IMR-90 (cell line): ENCODE data around the gene TRAF4.

Source experiments
- BHLHE40 ChIP-seq: fragments of 150-350 bp; IDR thresholded peaks from 2 replicates; pipeline ENCODE4 v1.6.1; 2016; ENCODE audit warnings: mild to moderate bottlenecking, low read depth, low read length
- CEBPB ChIP-seq: IDR thresholded peaks from 2 replicates; pipeline ENCODE4 v1.6.1; 2012; ENCODE audit warnings: low read depth, low read length, improper control_type of control experiment
- CTCF ChIP-seq: conservative IDR thresholded peaks from 2 replicates; pipeline ENCODE4 v1.5.1; 2012; ENCODE audit warnings: mild to moderate bottlenecking, low read depth, low read length, improper control_type of control experiment
- FOS ChIP-seq: fragments of 150-350 bp; IDR thresholded peaks from 2 replicates; pipeline ENCODE4 v1.6.1; 2016; ENCODE audit warnings: low read depth, low read length
- MAFK ChIP-seq: IDR thresholded peaks from 2 replicates; pipeline ENCODE4 v1.6.1; 2012; ENCODE audit warnings: low read depth, low read length, improper control_type of control experiment
- POLR2A ChIP-seq: IDR thresholded peaks from 2 replicates; pipeline ENCODE4 v1.6.1; 2012; ENCODE audit warnings: mild to moderate bottlenecking, low read depth, low read length
- RAD21 ChIP-seq: IDR thresholded peaks from 2 replicates; pipeline ENCODE4 v1.6.1; 2012; ENCODE audit warnings: low read length, improper control_type of control experiment
- SMC3 ChIP-seq: fragments of 150-350 bp; IDR thresholded peaks from 2 replicates; pipeline ENCODE4 v1.6.1; 2016; ENCODE audit warnings: low read depth, mild to moderate bottlenecking, antibody characterized with exemption, low read length, moderate library complexity

GRCh38 chr17:28792877-28793661 is 49.3 kb downstream of the TRAF4 start:
- TF ChIP-seq CTCF (no peak), POLR2A (no peak), MAFK (no peak), RAD21 (no peak), FOS (no peak), SMC3 (no peak), CEBPB (no peak), BHLHE40 (no peak)
